ENCODE data around the gene FAM47B. TPM values are rescaled to one million over a fixed set of nuclear protein-coding genes. Genes with fewer than 3 reads are reported as not detected.

Gene FAM47B
- total RNA-seq, 2 donors from 2014 or later = 1.2 TPM; not detected in 1

DNA sequence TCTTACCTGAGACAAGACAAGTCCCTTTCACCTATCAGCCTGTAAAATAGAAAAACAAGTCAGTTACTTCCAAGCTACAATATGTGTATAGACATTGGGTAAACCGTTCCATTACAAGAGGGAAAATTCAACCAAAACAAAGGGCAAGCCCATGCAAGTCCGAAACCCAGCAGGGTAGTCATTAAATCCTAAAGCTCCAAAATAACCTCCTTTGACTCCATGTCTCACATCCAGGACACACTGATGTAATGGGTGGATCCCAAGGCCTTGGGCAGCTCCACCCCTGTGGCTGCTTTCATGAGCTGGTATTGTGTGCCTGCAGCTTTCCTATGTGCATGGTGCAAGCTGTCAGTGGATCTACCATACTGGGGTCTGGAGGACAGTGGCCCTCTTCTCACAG is 14.7 kb upstream of the FAM47B start:
- no peaks in the 10 kb centered on the region for H3K27me3 ChIP-seq (replicated peaks; ENCODE audit: insufficient read depth)
- no peaks in the 10 kb centered on the region for H3K4me1 ChIP-seq (replicated peaks)
- H3K36me3 ChIP-seq = no peaks in the 10 kb centered on the region
- TF ChIP-seq CTCF (IDR thresholded peaks at IDR 0.05) = no peak
- no peak for TF ChIP-seq POLR2AphosphoS5 (IDR thresholded peaks at IDR 0.05)
- no peak for TF ChIP-seq POLR2A (IDR thresholded peaks at IDR 0.05)
- intact Hi-C loops (cut with DNase I) = no loop called here
- no peaks in the 10 kb centered on the region for H3K9me3 ChIP-seq
- H3K27ac ChIP-seq = no peak overlapping the region
- WGBS = 49% methylated on average over 2 of the region's 2 CpGs
- no peak overlapping the region for H3K4me3 ChIP-seq
- no peak for DNase-seq (ENCODE audit: low spot score)

- Histone ChIP-seq H3K4me1 (replicated peaks) (no peaks in the 10 kb centered on the region), H3K9me3 (no peaks in the 10 kb centered on the region), H3K4me3 (no peak overlapping the region), H3K27ac (no peak overlapping the region), H3K36me3 (no peaks in the 10 kb centered on the region), H3K27me3 (replicated peaks; ENCODE audit: insufficient read depth) (no peaks in the 10 kb centered on the region)
- WGBS = 97% methylated on average over 20 of the region's 24 CpGs
- TF ChIP-seq POLR2A (IDR thresholded peaks at IDR 0.05) (no peak), POLR2AphosphoS5 (IDR thresholded peaks at IDR 0.05) (no peak), CTCF (IDR thresholded peaks at IDR 0.05) (no peak)
- intact Hi-C loops (cut with DNase I) = no loop called here
- DNase-seq (ENCODE audit: low spot score) = no peak
Measured at GRCh38 chrX:34943235-34943634, 639 bp downstream of the FAM47B start.

DNA sequence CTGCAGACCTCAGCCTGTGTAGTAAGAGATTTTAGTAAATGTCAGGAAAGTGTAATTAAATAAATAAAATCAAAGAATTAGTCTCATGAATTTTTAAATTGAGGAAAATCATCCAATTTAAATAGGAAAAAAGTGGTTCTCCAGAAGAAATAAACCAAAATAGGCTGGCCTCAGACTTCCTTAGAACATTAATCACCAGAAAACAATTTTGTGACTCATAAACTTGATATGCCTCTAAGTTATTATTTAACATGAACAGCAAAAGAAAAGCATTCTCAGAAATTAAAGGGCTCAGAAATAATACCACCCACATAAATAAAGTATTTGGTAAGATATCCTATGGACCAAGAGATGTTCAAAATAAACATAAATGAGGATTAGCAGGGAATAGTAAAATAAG is 14.3 kb downstream of the FAM47B start:
- Histone ChIP-seq H3K36me3 (no peaks in the 10 kb centered on the region), H3K4me1 (replicated peaks) (no peaks in the 10 kb centered on the region), H3K9me3 (no peaks in the 10 kb centered on the region), H3K4me3 (no peak overlapping the region), H3K27ac (no peak overlapping the region), H3K27me3 (replicated peaks; ENCODE audit: insufficient read depth) (no peaks in the 10 kb centered on the region)
- DNase-seq (ENCODE audit: low spot score) = no peak
- intact Hi-C loops (cut with DNase I) = no loop called here
- no peak for TF ChIP-seq CTCF (IDR thresholded peaks at IDR 0.05)
- no peak for TF ChIP-seq POLR2A (IDR thresholded peaks at IDR 0.05)
- TF ChIP-seq POLR2AphosphoS5 (IDR thresholded peaks at IDR 0.05) = no peak

GRCh38 chrX:34961662-34962061 is 19.1 kb downstream of the FAM47B start:
- Histone ChIP-seq H3K9me3 (no peaks in the 10 kb centered on the region), H3K27me3 (replicated peaks; ENCODE audit: insufficient read depth) (no peaks in the 10 kb centered on the region), H3K27ac (no peak overlapping the region), H3K4me3 (no peak overlapping the region), H3K4me1 (replicated peaks) (no peaks in the 10 kb centered on the region), H3K36me3 (no peaks in the 10 kb centered on the region)
- no peak for TF ChIP-seq POLR2AphosphoS5 (IDR thresholded peaks at IDR 0.05)
- no peak for TF ChIP-seq POLR2A (IDR thresholded peaks at IDR 0.05)
- TF ChIP-seq CTCF (IDR thresholded peaks at IDR 0.05) = no peak
- DNase-seq (ENCODE audit: low spot score) = no peak
- intact Hi-C loops (cut with DNase I) = no loop called here

GRCh38 chrX:34972206-34972605 is 29.6 kb downstream of the FAM47B start:
- H3K4me3 ChIP-seq = no peak overlapping the region
- TF ChIP-seq POLR2AphosphoS5 (IDR thresholded peaks at IDR 0.05) (no peak), POLR2A (IDR thresholded peaks at IDR 0.05) (no peak), CTCF (IDR thresholded peaks at IDR 0.05) (no peak)
- H3K36me3 ChIP-seq = no peaks in the 10 kb centered on the region
- no peaks in the 10 kb centered on the region for H3K9me3 ChIP-seq
- 65% methylated on average over 3 of the region's 3 CpGs for WGBS
- intact Hi-C loops (cut with DNase I) = no loop called here
- no peak for DNase-seq (ENCODE audit: low spot score)
- H3K27me3 ChIP-seq (replicated peaks; ENCODE audit: insufficient read depth) = no peaks in the 10 kb centered on the region
- no peak overlapping the region for H3K27ac ChIP-seq
- no peaks in the 10 kb centered on the region for H3K4me1 ChIP-seq (replicated peaks)

Data from prostate gland (tissue), 2 donors.